Endothelial cell of hepatic sinusoid (primary cell): ENCODE data around the gene HOXB2.
"Not testable (repeated sequence)": the region's sequence is repeated elsewhere in the genome, so short reads cannot be mapped to it uniquely, and the experiment has no call there.

Source experiments
- in situ Hi-C: cut with HindIII; loops from 2 replicates; pipeline ENCODE4 v1.10.0; 2017; ENCODE audit warnings: low sequenced_read_pairs

The HOXB2 gene

DNA sequence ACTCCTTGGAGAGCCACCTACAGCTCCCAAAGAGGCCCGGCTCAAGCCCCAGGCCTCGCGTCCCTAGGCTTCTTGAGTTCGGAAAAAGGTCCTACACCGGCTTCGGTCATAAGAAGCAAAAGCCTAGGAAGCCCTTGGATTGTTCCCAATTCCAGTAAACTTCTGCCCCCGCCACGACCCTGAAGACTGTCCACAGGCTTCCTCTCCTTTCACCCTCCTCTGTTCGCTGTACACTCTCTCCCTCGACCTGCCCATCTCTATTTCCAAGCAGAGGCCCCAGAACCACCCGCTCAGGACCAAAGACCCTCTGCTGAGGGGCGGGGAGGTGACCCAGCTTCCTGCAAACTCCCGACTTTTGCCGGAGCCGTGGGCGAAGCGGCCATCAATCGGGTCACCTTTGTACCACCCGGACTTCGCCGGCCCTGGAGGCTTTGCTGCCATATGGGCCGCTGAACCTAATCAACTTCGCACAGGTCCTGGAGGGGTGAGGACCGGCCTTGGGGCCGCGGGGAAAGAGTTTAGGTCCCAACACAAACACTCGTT lies 2.7 kb downstream of the HOXB2 start:
- in situ Hi-C loops, result no loop called here

DNA sequence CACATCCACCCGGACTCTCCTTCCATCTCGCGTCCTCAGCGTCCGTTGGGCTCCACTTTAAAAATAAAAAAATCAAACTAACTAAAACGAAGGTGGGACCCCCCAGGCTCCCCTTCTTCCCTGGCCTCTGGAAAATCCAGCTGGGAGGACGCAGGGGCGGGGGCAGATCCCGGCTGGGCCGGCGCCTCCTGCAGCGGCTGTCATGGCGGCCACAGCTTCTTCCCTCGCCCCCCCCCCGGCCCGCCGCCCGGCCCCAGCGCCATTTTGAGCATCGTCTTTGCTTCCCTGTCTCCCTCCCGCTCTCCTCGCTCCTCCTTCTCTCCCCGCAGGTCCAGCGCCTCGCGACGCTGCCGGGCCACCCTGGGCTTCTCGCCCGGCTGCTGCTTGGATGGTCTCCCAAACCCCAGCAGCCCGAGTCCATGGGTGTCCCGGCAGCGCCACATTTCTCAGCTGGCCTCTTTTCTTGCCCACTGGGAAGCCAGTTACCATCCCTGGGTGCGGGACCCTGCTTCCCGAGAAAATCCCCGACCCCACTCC lies 3.3 kb downstream of the HOXB2 start:
- in situ Hi-C loops, result no loop called here

- in situ Hi-C loops, result no loop called here
These were observed 3.8 kb downstream of the HOXB2 start for GRCh38 chr17:48541036-48541576.

- in situ Hi-C loops, result no loop called here
These were observed 4.7 kb downstream of the HOXB2 start for GRCh38 chr17:48540213-48540612.

DNA sequence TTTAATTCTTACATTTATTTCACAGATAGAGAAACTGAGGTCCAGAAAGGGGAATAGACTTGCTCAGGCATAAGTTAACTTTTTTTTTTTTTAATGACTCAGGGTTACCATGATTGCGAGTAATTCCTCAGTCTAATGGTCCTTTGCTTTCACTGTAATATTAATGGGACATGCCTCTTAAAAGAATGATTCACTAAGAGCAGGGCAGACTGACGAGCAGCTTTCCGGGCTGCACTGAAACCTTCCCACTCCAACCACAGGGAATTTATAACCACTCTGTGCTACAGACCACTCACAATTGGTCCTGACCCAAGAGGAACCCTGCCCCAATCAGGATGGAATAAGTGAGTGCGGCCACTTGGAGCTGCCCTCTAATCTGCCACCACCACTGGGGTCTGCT lies 5.7 kb downstream of the HOXB2 start:
- in situ Hi-C loops, result no loop called here

DNA sequence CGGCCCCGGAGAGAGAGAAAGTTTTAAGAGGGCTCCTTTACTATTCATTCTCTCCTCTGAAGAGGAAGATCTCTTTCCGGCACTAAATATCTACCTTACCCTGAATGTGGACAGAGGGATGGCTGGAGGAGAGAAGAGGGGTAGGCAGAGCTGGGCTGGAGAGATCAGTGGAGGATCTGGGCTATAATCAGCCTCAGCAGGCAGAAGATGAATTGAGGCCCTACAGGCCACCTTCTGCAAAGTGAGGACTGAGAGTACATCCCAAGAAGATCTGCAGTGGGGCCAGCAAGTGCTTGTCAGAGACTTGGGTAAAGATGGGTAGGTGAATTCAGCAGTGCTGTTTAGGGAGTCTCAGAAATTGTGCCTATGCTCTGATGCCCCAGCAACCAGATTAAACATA lies 7.6 kb downstream of the HOXB2 start:
- in situ Hi-C loops, result no loop called here

DNA sequence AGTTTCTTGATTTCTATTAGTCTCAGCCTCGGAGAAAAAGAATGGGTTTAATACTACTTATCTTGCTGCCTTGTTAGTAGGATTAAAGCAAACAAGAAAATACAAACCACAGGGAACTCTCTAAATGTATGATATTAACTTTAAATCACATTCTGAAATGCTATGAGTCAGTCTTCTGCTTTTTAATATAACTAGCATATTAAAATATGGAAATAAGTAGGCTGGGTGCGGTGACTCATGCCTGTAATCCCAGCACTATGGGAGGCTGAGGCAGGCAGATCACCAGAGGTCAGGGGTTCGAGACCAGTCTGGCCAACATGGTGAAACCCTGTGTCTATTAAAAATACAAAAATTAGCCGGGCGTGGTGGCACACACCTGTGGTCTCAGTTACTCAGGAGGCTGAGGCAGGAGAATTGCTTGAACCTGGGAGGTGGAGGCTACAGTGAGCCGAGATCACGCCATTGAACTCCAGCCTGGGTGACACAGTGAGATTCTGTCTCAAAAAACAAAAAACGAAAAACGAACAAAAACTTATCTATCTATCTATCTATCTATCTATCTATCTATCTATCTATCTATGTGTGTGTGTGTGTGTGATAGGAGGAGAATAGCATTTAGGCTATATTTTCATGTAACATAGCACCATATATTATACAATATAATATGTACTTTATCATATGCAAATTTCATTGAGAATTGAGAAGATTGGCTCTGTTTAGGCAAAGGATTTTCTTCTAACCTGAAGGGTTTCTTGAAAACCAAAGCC lies 8.9 kb downstream of the HOXB2 start:
- in situ Hi-C loops, result not testable (repeated sequence)

DNA sequence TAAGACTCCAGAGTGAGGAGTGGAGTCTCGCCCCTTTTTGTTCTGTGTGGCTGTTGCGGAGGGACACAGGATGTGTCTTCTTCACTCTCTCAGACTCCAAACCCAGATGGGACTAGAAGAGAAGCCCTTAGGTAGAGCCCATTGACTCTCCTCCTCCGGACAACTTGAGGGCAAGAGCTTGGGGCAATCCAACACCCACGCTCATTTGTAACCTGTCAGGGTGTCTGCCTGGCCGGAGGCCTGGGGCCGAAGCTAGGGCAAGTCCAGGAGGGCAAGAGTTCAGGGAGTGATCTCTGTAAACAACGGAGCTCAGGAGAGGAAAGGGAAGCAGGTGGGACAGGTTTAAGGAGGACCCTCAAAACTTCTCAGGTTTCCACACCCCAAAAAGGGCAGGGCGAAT lies 12.6 kb downstream of the HOXB2 start:
- in situ Hi-C loops, result no loop called here

DNA sequence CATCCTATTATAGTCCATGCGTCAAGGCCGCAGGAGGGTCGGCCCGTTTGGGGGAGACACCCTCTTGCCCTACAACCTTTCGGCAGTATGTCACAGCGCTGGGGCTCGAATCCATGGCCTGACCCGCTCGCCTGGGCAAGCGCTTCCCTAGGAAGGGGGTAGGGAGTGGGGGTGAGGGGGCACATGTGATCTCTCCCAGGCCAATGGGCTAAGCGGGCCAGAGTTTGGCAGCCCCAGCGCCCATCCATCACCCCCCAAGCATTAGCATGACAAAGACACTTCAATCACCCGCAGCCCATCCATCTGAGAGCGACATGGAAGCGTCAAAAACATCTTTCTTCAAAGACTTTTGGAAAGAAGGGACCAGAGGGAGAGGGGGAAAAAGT lies 14.0 kb downstream of the HOXB2 start, which contains the start of gene HOXB1:
TSS of gene HOXB1 (minus strand) at position 125 of the 386 bp plus-strand sequence. CDS start at position 18, 107 bp downstream.
- in situ Hi-C loops, result no loop called here

- in situ Hi-C loops, result no loop called here
These were observed 14.6 kb downstream of the HOXB2 start for GRCh38 chr17:48530208-48530886.

GRCh38 chr17:48529683-48530009 lies 15.3 kb downstream of the HOXB2 start:
- in situ Hi-C loops, result loop anchor here (5.0 kb wide), 1 partner anchor 87 kb away; no protein-coding TSS in a partner anchor

DNA sequence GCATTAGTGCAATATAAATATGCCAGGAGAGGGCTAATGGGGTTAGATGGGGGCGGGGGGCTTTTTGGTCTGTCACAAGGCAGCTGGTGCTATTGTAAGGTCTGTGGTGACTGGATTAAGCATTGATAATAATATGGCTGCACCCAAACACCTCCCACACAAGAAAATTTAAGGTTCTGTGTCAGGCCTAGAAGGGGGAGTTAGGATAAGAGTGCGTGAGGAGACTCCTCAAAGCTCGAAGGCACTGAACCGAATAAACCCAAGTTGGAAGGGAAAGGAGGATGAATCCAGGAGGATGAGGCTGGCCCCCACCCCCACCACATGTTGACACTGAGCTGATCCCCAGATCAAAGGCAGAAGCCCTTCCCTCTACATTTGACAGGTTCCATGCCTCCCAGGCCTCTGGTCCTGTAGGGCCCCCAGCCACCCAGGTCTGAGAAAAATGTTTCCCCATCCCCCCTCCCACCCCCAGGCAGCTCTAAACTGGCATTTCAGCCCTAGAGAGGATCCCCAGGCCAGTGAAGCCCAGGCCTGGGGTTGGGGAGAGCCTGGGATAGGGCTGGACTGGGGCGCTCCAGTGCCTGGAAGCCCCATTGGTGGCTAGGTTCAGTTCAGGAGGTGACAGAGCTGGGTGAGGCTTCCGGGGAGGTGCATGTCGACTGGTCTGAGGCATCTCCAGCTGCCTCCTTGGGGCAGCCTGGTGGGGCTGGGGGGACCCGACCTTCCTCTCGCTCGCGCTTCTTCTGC lies 15.8 kb downstream of the HOXB2 start:
- in situ Hi-C loops, result loop anchor here (5.0 kb wide), 1 partner anchor 87 kb away; no protein-coding TSS in a partner anchor

DNA sequence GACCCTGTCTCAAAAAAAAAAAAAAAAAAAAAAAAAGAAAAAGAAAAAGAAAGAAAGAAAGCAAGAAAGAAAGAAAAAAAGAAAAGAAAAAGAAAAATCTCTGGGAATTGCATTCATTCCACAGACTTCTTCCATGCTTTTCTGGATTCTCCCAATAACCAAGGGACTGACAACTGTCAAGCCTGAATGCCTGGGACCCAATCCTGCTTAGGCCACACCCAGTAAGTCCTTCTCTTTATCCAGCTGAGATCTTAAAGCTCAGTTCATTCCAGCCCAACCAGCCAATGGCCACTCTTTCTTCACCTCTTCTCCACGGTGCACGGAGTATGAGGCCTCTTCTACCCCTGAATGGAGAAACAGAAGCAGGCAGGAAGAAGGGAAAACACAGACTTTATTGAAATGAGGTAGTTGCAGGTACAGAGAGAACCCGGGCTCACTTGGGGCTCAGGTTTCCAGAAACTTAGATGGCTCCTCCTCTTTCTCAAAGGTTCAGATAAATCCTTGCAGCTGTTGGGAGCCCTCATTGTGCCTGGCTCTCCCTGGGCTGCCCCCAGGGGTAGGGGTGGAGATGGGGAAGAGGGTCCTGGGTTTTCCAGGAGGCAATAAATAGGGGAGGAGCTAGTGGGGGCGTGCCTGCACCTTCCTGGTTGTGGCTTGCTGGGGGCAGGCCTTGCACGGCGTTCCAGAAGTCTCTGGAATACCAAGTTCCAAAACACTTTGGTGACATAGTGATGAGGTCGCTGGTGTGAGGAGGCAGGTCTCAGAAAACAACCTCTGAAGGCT lies 16.6 kb downstream of the HOXB2 start:
- in situ Hi-C loops, result loop anchor here (5.0 kb wide), 1 partner anchor 86 kb away; no protein-coding TSS in a partner anchor

- in situ Hi-C loops, result loop anchor here (5.0 kb wide), 1 partner anchor 85 kb away; no protein-coding TSS in a partner anchor
These were observed 17.4 kb downstream of the HOXB2 start for GRCh38 chr17:48527547-48527932.

DNA sequence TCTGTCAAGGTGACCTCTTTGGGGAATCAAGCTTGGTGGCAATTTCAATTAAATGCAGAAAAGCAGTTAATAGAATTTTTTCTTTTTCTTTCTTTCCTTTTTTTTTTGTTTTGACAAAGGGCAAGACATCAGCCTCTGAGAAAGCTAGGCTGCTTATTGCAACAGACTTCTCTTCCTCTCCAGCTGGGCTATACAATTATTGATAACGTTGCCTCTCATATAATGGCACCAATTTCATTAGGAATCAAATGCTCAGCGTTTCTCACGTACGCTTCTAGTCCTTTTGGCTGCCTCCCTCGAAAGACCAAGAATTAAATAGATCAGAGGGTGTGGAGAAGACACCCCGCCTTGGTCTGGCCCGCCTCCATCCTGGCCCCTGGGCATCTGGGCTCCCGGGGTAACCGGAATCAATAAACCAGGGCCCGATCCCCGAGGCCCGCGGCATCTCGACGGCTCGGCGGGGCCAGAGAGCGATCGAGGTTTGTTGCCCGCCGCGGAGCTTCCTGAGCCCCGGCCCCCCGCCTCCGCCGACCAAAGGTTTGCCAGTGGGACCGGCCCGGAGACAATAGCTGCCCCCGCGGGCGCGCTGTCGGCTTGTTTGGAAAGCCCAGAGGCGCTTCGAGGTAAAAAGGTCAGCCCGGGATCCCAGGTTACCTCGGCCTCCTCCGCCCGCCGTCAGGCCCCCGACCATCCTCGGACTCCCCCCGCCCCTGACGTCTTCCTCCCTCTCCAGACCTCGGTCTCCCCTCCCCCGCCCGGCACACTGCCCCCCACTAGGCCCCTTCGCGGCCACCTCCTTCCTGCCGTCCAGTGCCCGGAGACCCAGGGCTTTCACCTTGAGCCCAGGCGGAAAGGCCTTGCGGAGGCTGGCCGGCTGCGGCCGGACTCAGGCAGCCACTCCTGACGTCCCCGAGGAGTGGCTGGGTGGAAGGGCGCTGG lies 18.0 kb downstream of the HOXB2 start:
- in situ Hi-C loops, result loop anchor here (5.0 kb wide), 1 partner anchor 85 kb away; no protein-coding TSS in a partner anchor

- in situ Hi-C loops, result no loop called here
These were observed 21.9 kb downstream of the HOXB2 start for GRCh38 chr17:48523010-48523409.

GRCh38 chr17:48522031-48522653 lies 22.8 kb downstream of the HOXB2 start:
- in situ Hi-C loops, result no loop called here

DNA sequence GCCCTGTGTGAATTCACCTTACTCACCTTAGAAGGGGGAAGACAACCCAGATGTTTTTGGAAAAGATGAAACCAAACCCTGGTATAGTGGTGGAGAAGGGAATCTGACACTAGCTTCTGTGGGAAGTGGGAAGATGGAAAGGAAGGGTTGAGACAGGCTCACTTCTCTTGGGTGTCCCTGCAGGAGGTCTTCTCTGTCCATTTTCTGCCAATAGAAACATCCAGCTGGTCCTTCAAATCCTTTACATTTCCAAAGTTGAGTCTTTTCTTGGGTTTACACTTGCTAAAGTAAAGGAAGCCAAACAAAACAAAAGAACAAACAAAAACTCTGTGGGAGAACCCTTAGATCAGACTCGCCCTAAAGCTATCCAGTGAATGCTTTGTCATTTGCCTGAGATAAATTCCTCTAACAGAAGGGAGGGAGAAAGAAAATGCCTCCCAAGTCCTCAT lies 24.3 kb downstream of the HOXB2 start:
- in situ Hi-C loops, result no loop called here
